ENCODE measurements around the gene WWP2.
"Not testable (repeated sequence)": the region's sequence is repeated elsewhere in the genome, so short reads cannot be mapped to it uniquely, and the experiment has no call there.

The WWP2 gene

DNA sequence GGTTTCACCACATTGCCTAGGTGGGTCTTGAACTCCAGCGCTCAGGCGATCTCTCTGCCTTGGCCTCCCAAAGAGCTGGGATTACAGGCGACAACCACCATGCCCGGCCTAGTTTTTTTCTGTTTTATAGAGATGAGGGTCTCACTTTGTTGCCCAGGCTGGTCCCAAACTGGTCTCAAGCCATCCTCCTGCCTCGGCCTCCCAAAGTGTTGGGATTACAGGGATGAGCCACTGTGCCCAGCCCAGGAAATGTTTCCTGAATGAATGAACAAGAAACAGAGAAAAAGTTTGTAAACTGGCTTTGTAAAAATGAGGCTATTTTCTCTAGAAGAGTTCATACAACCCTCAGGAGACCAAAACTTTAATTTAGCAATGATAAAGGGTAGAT lies 68.0 kb downstream of the WWP2 start:
- DNase-seq (ENCODE audit: low read depth in 2 of 3, low spot score in 2 of 3): no peak

DNA sequence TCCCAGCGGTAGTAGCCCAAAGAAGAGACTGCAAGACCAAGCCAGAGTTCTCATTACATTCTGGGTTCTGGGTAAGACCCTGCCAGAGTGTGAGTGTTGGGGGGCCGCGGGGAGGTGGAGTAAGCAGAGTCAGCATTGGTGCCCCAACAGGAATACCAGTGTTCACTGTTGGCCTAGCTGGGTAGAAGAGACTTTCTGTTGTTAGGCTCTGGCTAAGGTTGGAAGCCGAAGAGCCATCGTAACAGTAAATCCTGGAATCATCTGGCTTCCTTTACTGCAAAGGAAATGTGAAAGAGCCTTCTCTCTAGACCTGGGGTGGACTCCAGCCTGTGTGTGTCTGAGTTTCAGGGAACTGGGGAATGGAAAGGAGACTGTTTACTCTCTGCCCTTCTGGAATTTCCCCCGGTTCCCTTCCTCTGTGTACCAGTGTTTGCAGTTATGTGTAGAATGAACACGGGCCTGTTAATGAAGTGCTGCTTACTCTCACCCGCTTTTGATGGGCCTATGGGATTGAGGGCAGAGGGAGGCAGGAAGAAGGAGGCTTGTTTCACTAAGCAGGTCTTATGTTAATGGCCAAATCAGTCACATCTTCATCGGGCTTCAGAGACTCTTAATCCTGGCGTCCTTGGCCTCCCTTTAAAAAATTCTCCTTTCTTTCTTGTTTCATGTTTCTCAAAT lies 68.5 kb downstream of the WWP2 start:
- DNase-seq (ENCODE audit: low read depth in 2 of 3, low spot score in 2 of 3): no peak

DNA sequence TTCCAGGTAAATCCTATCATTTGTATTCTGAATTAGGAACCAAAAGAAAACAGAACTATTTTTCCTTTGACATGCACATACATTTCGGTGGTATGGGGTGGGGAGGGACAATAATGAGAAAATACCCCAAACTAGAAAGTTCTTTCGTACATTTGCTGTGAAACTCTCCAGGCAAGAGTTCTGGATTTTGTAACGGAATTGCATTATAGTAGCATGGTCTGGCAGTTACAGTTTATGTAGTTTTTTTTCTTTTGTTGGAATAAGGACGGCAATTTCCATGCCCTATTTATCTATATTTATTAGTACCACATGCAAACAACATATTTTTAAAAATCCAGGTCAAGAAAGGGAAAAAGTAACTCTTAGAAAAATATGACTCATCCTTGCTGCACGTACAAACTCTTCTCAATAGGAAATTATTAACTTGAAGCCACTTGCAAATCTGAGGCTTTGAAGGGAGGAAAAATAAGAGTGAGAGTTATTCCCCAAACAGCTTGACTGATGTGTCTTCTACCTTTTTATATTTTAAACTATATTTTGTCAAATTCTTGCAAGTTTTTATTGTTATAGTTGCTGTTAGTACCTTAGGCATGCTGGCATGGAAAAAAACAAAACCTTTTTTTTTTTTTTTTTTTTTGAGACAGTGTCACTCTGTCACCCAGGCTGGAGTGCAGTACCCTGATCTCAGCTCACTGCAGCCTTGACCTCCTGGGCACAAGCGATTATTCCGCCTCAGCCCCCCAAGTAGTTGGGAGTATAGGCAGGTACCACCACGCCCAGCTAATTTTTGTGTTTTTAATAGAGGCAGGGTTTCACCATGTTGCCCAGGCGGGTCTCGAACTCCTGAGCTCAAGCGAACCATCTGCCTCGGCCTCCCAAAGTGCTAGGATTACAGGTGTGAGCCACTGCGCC lies 69.3 kb downstream of the WWP2 start:
- no peak for DNase-seq (ENCODE audit: low read depth in 2 of 3, low spot score in 2 of 3)

DNA sequence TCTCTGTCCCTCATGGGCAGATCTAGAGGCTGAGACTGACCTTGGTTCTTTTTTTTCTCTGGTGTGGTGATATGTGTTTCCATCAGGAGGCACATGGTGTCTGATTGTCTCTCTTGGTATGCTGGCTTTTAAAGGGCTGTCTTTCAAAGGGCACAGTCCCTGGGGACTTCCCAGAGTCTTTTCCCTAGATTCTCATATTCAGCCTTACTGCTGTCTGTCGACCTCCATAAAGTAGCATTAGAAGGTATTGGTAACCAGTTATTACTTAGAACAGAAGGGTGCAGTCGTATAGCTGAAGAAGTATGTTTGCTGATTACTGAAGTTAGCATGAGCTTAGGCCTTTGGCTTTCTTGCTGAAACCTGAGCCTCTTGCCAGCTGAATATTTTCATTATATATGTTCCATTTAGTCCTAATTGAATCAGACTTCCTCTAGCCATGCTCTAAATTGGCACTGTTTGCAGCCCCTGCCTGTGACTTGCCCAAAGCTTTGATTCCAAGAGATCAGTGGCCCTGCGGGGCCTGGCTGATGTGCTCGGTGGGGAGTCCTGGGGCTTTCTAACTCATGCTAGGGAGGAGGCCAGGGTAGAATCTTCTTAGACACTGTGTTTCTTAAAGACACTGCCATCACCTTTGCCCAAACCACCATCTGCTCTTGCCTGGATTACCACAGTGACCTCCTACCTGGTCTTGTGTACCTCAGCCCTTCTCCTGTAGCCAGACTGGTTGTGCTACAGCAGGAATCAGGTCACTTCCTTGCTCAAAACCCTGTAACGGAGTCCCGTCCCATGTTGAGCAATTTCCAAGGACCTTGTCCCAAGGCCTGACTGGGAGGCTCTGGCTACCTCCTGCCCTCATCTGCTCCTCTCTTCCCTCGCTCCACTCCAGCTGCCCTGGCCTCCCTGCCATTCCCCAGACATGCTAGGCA lies 71.5 kb downstream of the WWP2 start:
- DNase-seq (ENCODE audit: low read depth in 2 of 3, low spot score in 2 of 3): no peak

DNA sequence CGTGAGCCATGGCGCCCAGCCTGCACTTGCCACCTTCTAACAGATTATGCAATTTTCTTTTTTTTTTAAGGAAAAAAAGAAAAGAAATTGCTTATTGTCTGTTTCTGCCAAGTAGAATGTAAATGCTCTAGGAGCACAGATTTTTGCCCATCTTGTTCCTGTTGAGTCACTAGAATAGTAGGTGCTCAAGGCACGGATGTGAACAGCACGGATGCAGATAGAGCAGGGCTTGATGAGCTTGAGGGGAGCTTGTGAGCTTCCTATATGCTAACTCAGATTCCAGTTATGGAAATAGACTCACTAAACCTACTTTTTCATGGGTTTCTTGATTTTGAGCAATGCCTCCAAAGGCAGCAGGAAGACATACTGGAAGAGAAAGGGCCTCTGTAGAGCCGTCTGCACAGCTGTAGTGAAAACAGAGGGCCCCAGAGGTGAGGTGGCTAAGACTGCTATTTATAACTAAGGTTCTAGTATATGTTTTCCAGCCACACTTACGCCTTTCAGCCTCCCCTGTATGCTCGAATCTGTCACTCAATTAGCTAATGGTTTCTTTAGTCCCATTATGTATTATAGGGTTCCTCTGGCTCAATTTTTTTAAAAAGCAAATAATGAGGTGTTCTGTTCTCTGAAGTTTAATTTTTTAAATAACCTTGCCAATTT lies 72.8 kb downstream of the WWP2 start:
- no peak for DNase-seq (ENCODE audit: low read depth in 2 of 3, low spot score in 2 of 3)

- no peak for DNase-seq (ENCODE audit: low read depth in 2 of 3, low spot score in 2 of 3)
Measured at GRCh38 chr16:69836257-69836656, 74.1 kb downstream of the WWP2 start.

- no peak for DNase-seq (ENCODE audit: low read depth in 2 of 3, low spot score in 2 of 3)
Measured at GRCh38 chr16:69837380-69837779, 75.2 kb downstream of the WWP2 start.

GRCh38 chr16:69838489-69838888 lies 76.4 kb downstream of the WWP2 start:
- no peak for DNase-seq (ENCODE audit: low read depth in 2 of 3, low spot score in 2 of 3)

GRCh38 chr16:69839240-69839688 lies 77.1 kb downstream of the WWP2 start:
- no peak for DNase-seq (ENCODE audit: low read depth in 2 of 3, low spot score in 2 of 3)

- no peak for DNase-seq (ENCODE audit: low read depth in 2 of 3, low spot score in 2 of 3)
Measured at GRCh38 chr16:69839798-69840409, 77.8 kb downstream of the WWP2 start.

- DNase-seq (ENCODE audit: low read depth in 2 of 3, low spot score in 2 of 3): no peak
Measured at GRCh38 chr16:69840975-69841374, 78.8 kb downstream of the WWP2 start.

- no peak for DNase-seq (ENCODE audit: low read depth in 2 of 3, low spot score in 2 of 3)
Measured at GRCh38 chr16:69844441-69844840, 82.3 kb downstream of the WWP2 start.

- DNase-seq (ENCODE audit: low read depth in 2 of 3, low spot score in 2 of 3): no peak
Measured at GRCh38 chr16:69845181-69845580, 83.0 kb downstream of the WWP2 start.

DNA sequence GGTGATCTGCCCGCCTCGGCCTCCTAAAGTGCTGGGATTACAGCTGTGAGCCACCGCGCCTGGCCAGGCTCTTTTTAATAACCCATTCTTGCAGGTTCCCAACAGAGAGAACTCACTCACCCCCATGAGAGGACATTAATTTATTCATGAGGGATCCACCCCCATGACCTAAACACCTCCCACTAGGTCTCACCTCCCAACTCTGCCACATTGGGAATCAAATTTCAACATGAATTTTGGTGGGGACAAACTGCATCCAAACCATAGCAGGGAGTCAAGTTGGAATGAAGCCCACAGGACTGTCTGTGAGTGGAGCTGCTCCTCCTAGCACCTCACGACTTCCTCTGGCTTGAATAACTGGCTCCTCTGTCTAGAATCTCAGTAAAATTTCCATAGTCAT lies 85.5 kb downstream of the WWP2 start:
- no peak for DNase-seq (ENCODE audit: low read depth in 2 of 3, low spot score in 2 of 3)

DNA sequence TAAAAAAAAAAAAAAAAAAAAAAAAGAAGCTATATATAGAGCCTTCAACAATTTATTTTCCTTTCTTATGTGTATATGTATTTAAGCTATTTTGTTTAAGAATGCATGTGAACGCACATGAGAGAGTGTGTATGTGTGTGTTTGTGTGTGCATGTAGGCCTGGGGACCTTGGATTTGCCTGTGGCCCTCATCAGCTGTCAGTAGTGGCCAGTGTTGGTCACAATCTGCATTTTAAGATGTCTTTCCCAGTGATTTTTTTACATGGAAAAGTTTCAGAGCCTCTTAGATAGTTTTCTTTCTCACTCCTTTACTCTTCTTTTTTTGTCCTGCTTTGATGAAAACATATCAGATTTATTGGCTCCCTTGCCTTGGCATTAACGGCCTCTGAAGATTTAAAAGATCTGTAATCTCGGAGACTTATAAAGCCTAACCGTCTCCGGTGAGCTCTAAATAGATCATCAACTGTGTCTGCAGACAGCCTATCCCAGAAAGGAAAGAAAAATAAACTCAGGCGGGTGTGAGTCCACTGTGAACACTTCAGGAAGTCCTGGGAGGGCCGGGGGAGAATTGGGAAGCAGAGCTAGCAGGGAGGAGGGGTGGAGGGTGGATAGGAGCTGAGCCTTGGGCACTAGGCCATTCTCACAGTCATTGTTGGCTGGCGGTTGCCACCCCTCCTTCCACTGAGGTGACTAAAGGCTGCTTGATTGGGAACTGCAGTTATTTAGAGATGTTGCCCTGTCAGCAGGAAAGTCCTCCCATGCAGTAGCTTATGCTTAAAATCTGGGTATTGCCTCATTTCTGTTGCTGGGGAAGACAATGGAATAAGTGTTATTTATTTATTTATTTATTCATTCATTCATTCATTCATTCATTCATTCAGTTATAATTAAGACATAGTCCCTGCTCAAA lies 86.8 kb downstream of the WWP2 start:
- no peak for DNase-seq (ENCODE audit: low read depth in 2 of 3, low spot score in 2 of 3)

DNA sequence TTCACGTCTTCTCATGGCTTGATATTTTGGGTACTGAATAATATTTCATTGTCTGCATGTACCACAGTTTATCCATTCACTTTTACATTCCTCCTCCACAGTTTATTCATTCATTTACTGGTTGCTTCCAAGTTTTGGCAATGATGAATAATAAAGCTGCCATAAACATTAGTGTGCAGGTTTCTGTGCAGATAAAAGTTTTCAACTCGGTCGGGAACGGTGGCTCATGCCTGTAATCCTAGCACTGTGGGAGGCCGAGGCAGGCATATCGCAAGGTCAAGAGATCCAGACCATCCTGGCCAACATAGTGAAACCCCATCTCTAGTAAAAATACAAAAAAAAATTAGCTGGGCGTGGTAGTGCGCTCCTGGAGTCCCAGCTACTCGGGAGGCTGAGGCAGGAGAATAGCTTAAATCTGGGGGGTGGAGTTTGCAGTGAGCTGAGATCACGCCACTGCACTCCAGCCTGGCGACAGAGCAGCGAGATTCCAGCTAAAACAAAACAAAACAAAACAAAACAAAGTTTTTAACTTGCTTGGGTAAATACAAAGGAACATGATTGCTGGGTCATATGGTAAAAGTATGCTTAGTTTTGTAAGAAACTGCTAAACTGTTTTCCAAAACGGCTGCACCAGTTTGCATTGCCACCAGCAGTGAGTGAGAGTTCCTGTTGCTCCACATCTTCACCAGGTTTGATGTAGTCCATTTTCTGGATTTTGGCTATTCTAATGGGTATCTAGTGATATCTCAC lies 89.5 kb downstream of the WWP2 start:
- no peak for DNase-seq (ENCODE audit: low read depth in 2 of 3, low spot score in 2 of 3)

DNA sequence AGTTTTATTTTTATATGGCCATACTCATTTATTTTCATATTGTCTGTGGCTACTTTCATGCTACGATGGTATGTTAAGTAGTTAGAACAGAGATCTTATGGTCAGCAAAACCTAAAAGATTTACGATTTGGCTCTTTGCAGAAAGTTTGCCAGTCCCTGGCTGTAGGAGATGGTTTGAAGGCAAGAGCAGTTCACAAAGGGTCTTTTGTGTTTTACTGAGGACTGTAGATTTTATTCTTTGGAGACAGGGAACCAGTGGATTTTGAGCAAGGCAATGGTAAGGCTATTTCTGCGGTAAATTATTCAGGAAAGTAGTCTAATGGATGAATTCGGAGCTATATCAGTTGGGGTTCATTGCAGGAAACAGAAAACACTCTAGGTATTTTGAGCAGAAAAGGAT lies 90.7 kb downstream of the WWP2 start:
- DNase-seq (ENCODE audit: low read depth in 2 of 3, low spot score in 2 of 3): no peak

- DNase-seq (ENCODE audit: low read depth in 2 of 3, low spot score in 2 of 3): no peak
Measured at GRCh38 chr16:69853481-69853880, 91.3 kb downstream of the WWP2 start.

- not testable (repeated sequence) for DNase-seq (ENCODE audit: low read depth in 2 of 3, low spot score in 2 of 3)
Measured at GRCh38 chr16:69854776-69855175, 92.6 kb downstream of the WWP2 start.
